Measurements from ENCODE around the gene MKNK1.

The MKNK1 gene

GRCh38 chr1:46552357-46553237, 51.5 kb downstream of the MKNK1 start:
- Histone ChIP-seq H3K9ac (ENCODE audit: low read depth in 1 of 2, low read length in 2 of 2) (no peak overlapping the region), H3K9me3 (ENCODE audit: control insufficient read depth in 1 of 2, low read length in 2 of 2) (no peaks in the 10 kb centered on the region), H3K4me3 (ENCODE audit: low read depth in 1 of 2, low read length in 2 of 2) (no peak overlapping the region), H3K27me3 (ENCODE audit: control insufficient read depth in 1 of 2, insufficient read depth in 2 of 2, low read length in 2 of 2) (peaks cover 17 to 30% of the 10 kb centered on the region in 2 donors), H3K36me3 (ENCODE audit: control insufficient read depth in 1 of 2, insufficient read depth in 2 of 2, low read length in 2 of 2) (no peaks in the 10 kb centered on the region), H3K27ac (ENCODE audit: low read depth, low read length) (no peak overlapping the region), H3K4me1 (ENCODE audit: control insufficient read depth in 1 of 2, insufficient read depth in 2 of 2, low read length in 2 of 2) (peaks cover 4 to 10% of the 10 kb centered on the region in 2 donors)

DNA sequence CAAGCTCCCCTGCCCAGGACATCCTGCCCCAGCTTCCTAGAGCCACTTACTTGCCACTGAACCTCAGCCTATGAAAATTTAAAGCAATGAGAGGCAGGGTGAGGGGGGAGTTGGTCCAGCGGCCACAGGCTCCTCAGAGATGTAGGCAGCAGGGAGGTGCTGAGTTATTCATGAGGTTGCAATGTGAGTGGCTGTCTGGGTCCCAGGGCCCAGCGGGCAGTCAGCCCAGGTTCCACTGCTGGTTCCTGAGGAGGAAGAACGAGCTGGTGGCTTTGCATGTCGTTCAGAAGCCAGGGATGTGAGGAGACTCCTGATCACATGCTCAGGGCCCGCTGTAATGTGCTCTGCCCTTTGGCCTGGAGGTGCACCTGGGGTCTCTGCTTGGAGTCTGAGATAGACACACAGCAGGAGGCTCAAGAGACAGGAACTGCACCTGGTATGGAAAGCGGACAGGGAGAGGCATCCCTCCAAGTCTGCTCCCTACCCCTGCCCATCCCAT, 52.4 kb downstream of the MKNK1 start, which contains the start of gene KNCN:
TSS of gene KNCN (minus strand) at position 51 of the 499 bp plus-strand sequence. CDS start 432 bp downstream, outside the sequence.
- Histone ChIP-seq H3K9ac (ENCODE audit: low read depth in 1 of 2, low read length in 2 of 2) (no peak within 1 kb of the TSS), H3K27me3 (ENCODE audit: control insufficient read depth in 1 of 2, insufficient read depth in 2 of 2, low read length in 2 of 2) (peaks cover 17 to 30% of the 10 kb centered on the region in 2 donors), H3K9me3 (ENCODE audit: control insufficient read depth in 1 of 2, low read length in 2 of 2) (no peaks in the 10 kb centered on the region), H3K4me1 (ENCODE audit: control insufficient read depth in 1 of 2, insufficient read depth in 2 of 2, low read length in 2 of 2) (peaks cover 3 to 10% of the 10 kb centered on the region in 2 donors), H3K27ac (ENCODE audit: low read depth, low read length) (no peak within 1 kb of the TSS), H3K4me3 (ENCODE audit: low read depth in 1 of 2, low read length in 2 of 2) (no peak within 1 kb of the TSS), H3K36me3 (ENCODE audit: control insufficient read depth in 1 of 2, insufficient read depth in 2 of 2, low read length in 2 of 2) (no peaks in the 10 kb centered on the region)

GRCh38 chr1:46550751-46551231, 53.3 kb downstream of the MKNK1 start:
- Histone ChIP-seq H3K27me3 (ENCODE audit: control insufficient read depth in 1 of 2, insufficient read depth in 2 of 2, low read length in 2 of 2) (peaks cover 20 to 37% of the 10 kb centered on the region in 2 donors), H3K36me3 (ENCODE audit: control insufficient read depth in 1 of 2, insufficient read depth in 2 of 2, low read length in 2 of 2) (no peaks in the 10 kb centered on the region), H3K4me3 (ENCODE audit: low read depth in 1 of 2, low read length in 2 of 2) (no peak overlapping the region), H3K9me3 (ENCODE audit: control insufficient read depth in 1 of 2, low read length in 2 of 2) (no peaks in the 10 kb centered on the region), H3K9ac (ENCODE audit: low read depth in 1 of 2, low read length in 2 of 2) (no peak overlapping the region), H3K27ac (ENCODE audit: low read depth, low read length) (no peak overlapping the region), H3K4me1 (ENCODE audit: control insufficient read depth in 1 of 2, insufficient read depth in 2 of 2, low read length in 2 of 2) (peaks cover 0 to 10% of the 10 kb centered on the region in 2 donors)

GRCh38 chr1:46549697-46550681, 54.1 kb downstream of the MKNK1 start:
- Histone ChIP-seq H3K36me3 (ENCODE audit: control insufficient read depth in 1 of 2, insufficient read depth in 2 of 2, low read length in 2 of 2) (no peaks in the 10 kb centered on the region), H3K9me3 (ENCODE audit: control insufficient read depth in 1 of 2, low read length in 2 of 2) (no peaks in the 10 kb centered on the region), H3K27me3 (ENCODE audit: control insufficient read depth in 1 of 2, insufficient read depth in 2 of 2, low read length in 2 of 2) (peaks cover 28 to 45% of the 10 kb centered on the region in 2 donors), H3K4me3 (ENCODE audit: low read depth in 1 of 2, low read length in 2 of 2) (no peak overlapping the region), H3K9ac (ENCODE audit: low read depth in 1 of 2, low read length in 2 of 2) (no peak overlapping the region), H3K27ac (ENCODE audit: low read depth, low read length) (no peak overlapping the region), H3K4me1 (ENCODE audit: control insufficient read depth in 1 of 2, insufficient read depth in 2 of 2, low read length in 2 of 2) (peaks cover 0 to 10% of the 10 kb centered on the region in 2 donors)

GRCh38 chr1:46547481-46548383, 56.3 kb downstream of the MKNK1 start:
- H3K27ac ChIP-seq (ENCODE audit: low read depth, low read length): no peak overlapping the region
- peaks cover 44 to 62% of the 10 kb centered on the region in 2 donors for H3K27me3 ChIP-seq (ENCODE audit: control insufficient read depth in 1 of 2, insufficient read depth in 2 of 2, low read length in 2 of 2)
- no peak overlapping the region for H3K9ac ChIP-seq (ENCODE audit: low read depth in 1 of 2, low read length in 2 of 2)

GRCh38 chr1:46546210-46546609, 57.9 kb downstream of the MKNK1 start:
- no peak overlapping the region for H3K4me3 ChIP-seq (ENCODE audit: low read depth in 1 of 2, low read length in 2 of 2)
- peaks cover 48 to 53% of the 10 kb centered on the region in 2 donors for H3K27me3 ChIP-seq (ENCODE audit: control insufficient read depth in 1 of 2, insufficient read depth in 2 of 2, low read length in 2 of 2)
- no peak overlapping the region for H3K27ac ChIP-seq (ENCODE audit: low read depth, low read length)
- H3K36me3 ChIP-seq (ENCODE audit: control insufficient read depth in 1 of 2, insufficient read depth in 2 of 2, low read length in 2 of 2): no peaks in the 10 kb centered on the region
- H3K9me3 ChIP-seq (ENCODE audit: control insufficient read depth in 1 of 2, low read length in 2 of 2): no peaks in the 10 kb centered on the region
- H3K9ac ChIP-seq (ENCODE audit: low read depth in 1 of 2, low read length in 2 of 2): no peak overlapping the region
- peaks cover 0 to 10% of the 10 kb centered on the region in 2 donors for H3K4me1 ChIP-seq (ENCODE audit: control insufficient read depth in 1 of 2, insufficient read depth in 2 of 2, low read length in 2 of 2)

More at GRCh38 chr1:46547481-46548383, 56.3 kb downstream of the MKNK1 start:
- Histone ChIP-seq H3K36me3 (ENCODE audit: control insufficient read depth in 1 of 2, insufficient read depth in 2 of 2, low read length in 2 of 2) (no peaks in the 10 kb centered on the region), H3K4me1 (ENCODE audit: control insufficient read depth in 1 of 2, insufficient read depth in 2 of 2, low read length in 2 of 2) (peaks cover 0 to 10% of the 10 kb centered on the region in 2 donors), H3K4me3 (ENCODE audit: low read depth in 1 of 2, low read length in 2 of 2) (no peak overlapping the region), H3K9me3 (ENCODE audit: control insufficient read depth in 1 of 2, low read length in 2 of 2) (no peaks in the 10 kb centered on the region)

DNA sequence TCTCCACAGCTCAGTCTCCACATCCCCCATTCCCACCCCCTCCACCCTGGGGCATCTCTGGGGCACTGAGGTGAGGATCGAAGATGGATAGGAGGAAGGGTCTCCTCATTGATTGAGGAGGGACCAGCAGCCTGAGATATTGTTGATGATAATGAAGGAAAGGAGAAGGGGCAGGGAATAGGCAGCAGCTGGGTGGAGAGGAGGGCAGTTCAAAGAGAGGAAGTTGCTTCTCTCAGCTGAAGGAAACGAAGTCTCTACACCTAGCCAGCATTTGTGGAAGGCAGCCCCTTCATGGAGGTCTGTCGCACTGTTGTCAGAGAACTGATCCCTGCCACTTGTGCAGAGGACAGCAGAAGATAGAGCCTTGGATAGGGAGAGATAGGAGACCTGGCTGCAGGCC, 58.3 kb downstream of the MKNK1 start:
- Histone ChIP-seq H3K9me3 (ENCODE audit: control insufficient read depth in 1 of 2, low read length in 2 of 2) (no peaks in the 10 kb centered on the region), H3K27ac (ENCODE audit: low read depth, low read length) (no peak overlapping the region), H3K9ac (ENCODE audit: low read depth in 1 of 2, low read length in 2 of 2) (no peak overlapping the region), H3K4me3 (ENCODE audit: low read depth in 1 of 2, low read length in 2 of 2) (no peak overlapping the region), H3K27me3 (ENCODE audit: control insufficient read depth in 1 of 2, insufficient read depth in 2 of 2, low read length in 2 of 2) (peaks cover 46 to 49% of the 10 kb centered on the region in 2 donors), H3K36me3 (ENCODE audit: control insufficient read depth in 1 of 2, insufficient read depth in 2 of 2, low read length in 2 of 2) (no peaks in the 10 kb centered on the region), H3K4me1 (ENCODE audit: control insufficient read depth in 1 of 2, insufficient read depth in 2 of 2, low read length in 2 of 2) (peaks cover 0 to 10% of the 10 kb centered on the region in 2 donors)

DNA sequence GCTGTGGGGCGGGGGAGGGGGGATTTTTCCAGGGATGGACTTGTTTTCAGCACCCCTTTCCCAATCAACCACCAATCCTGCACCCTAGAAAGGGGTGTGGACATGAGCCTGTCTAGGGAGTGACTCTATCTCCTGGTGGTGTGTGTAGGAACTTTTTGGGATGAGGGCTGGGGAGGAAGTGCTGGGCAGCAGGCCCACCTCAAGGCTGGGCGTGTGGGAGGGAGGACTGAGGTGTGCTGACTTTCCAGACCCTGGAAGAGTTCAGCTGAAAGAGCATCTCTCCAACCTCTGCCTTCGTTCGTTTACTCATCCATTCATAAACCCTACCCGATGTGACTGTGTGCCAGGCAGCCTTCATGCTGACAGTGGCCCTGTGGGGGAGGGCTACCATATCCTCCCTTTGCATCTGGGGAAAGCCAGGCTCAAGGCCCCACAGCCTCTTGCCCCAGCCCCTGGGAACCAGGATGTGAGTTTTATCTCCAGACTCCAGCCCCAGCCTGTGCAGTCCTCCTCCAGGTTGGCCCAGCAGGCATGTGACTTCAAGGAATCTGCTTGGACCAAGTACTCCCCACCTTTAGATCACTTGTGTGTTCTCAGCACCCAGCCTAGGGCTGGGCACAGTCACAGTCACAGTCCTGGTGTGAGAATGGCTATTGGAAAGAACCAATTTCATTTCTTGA, 59.4 kb downstream of the MKNK1 start:
- H3K36me3 ChIP-seq (ENCODE audit: control insufficient read depth in 1 of 2, insufficient read depth in 2 of 2, low read length in 2 of 2): no peaks in the 10 kb centered on the region
- H3K9me3 ChIP-seq (ENCODE audit: control insufficient read depth in 1 of 2, low read length in 2 of 2): no peaks in the 10 kb centered on the region
- H3K9ac ChIP-seq (ENCODE audit: low read depth in 1 of 2, low read length in 2 of 2): no peak overlapping the region
- no peak overlapping the region for H3K4me3 ChIP-seq (ENCODE audit: low read depth in 1 of 2, low read length in 2 of 2)
- peaks cover 0 to 4% of the 10 kb centered on the region in 2 donors for H3K4me1 ChIP-seq (ENCODE audit: control insufficient read depth in 1 of 2, insufficient read depth in 2 of 2, low read length in 2 of 2)
- H3K27me3 ChIP-seq (ENCODE audit: control insufficient read depth in 1 of 2, insufficient read depth in 2 of 2, low read length in 2 of 2): peaks cover 39 to 41% of the 10 kb centered on the region in 2 donors
- H3K27ac ChIP-seq (ENCODE audit: low read depth, low read length): no peak overlapping the region
